ENCODE data around the gene ABHD12. TPM values are rescaled to one million over a fixed set of nuclear protein-coding genes. Genes with fewer than 3 reads are reported as not detected.

ABHD12 gene
- total and polyA plus RNA-seq, 2 donors (not counting 3 experiments of a cell fraction or from before 2014, with no cell fraction given): 19.2 to 36.0 TPM

DNA sequence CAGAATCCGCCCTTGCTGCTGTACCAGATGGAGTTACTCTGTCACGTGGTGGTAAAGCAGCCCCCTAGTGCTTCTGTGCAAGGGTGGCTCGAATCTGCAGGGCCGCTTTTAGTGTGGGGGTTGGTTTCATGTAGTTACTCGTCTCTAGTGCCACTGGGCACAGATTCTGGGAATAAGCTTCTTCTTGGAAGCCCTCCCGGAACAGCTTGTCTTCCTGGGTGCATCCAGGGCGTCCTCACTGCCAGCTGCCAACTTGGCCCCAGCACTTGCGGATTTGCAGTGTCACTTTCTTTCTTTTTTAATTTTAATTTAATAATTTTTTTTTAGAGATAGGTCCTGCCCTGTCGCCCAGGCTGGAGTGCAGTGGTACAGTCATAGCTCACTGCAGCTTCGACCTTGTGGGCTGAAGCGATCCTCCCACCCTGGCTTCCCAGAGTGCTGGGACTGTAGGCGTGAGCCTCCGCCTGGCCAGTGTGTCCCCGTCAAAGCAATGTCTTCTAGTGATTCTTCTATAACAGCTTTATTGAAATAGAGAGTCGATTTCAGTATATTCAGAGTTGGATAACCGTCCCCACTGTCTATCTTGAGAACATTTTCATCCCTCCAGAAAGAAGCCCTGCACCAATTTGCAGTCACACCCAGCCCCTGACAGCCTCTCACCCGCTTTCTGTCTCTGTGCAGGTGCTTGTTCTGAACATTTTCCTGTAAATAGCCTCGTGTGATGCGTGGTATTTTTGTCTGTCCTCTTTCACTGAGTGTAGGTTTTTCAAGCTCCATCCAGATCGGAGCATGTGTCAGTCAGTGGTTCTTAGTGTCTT, 116.9 kb downstream of the ABHD12 start:
- no peak overlapping the region for H3K4me2 ChIP-seq (ENCODE audit: insufficient read depth, low read length)
- H3K79me2 ChIP-seq (ENCODE audit: control insufficient read depth, insufficient read depth, low read length): no peaks in the 10 kb centered on the region
- no peaks in the 10 kb centered on the region for H3K9me3 ChIP-seq (replicated peaks; ENCODE audit: control insufficient read depth, insufficient read depth, low read length)
- H3K9ac ChIP-seq (replicated peaks; ENCODE audit: extremely low read depth, insufficient read depth, low read length): no peak overlapping the region
- BruUV-seq (replicated peaks): no TSS peak
- H3K4me3 ChIP-seq (replicated peaks in 1 of 3; ENCODE audit: insufficient read depth in 1 of 3, low read depth in 1 of 3, low read length in 3 of 3): no peak overlapping the region
- no peak for TF ChIP-seq FOS (IDR thresholded peaks at IDR 0.05; ENCODE audit: borderline replicate concordance, insufficient read depth, low read length)
- TF ChIP-seq POLR2A (IDR thresholded peaks at IDR 0.05; ENCODE audit: low read depth, low read length): no peak
- TF ChIP-seq GATA2 (IDR thresholded peaks at IDR 0.05; ENCODE audit: insufficient read depth, insufficient read length, low read depth, low read length): no peak
- TF ChIP-seq, protein P1, sequence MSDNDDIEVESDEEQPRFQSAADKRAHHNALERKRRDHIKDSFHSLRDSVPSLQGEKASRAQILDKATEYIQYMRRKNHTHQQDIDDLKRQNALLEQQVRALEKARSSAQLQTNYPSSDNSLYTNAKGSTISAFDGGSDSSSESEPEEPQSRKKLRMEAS (IDR thresholded peaks at IDR 0.05; ENCODE audit: insufficient read depth, insufficient read length): no peak
- no peak for TF ChIP-seq POLR2AphosphoS5 (IDR thresholded peaks at IDR 0.05; ENCODE audit: insufficient read depth, low read depth, low read length)
- no peak for TF ChIP-seq JUN (IDR thresholded peaks at IDR 0.05; ENCODE audit: borderline replicate concordance, insufficient read depth, insufficient read length, low read depth)
- TF ChIP-seq MYC (IDR thresholded peaks at IDR 0.05; ENCODE audit: low read depth, low read length): no peak
- no peak for TF ChIP-seq CTCF (IDR thresholded peaks at IDR 0.05; ENCODE audit: extremely low read depth in 1 of 2, insufficient read depth in 1 of 2, low read depth in 1 of 2, low read length in 2 of 2)
- TF ChIP-seq EZH2 (IDR thresholded peaks at IDR 0.05; ENCODE audit: borderline replicate concordance, low read depth, low read length, severe bottlenecking): no peak
- no peak overlapping the region for H3K27ac ChIP-seq (ENCODE audit: insufficient read depth, low read depth, low read length)
- no peaks in the 10 kb centered on the region for H3K27me3 ChIP-seq (ENCODE audit: control insufficient read depth in 2 of 2, insufficient read depth in 2 of 2, low read length in 2 of 2)
- H2AFZ ChIP-seq (ENCODE audit: low read depth, low read length): no peak overlapping the region
- POLR2A ChIA-PET: no interaction called here
- no peaks in the 10 kb centered on the region for H4K20me1 ChIP-seq (replicated peaks; ENCODE audit: control insufficient read depth, extremely low read depth, insufficient read depth, low read length)
- intact Hi-C loops (cut with micrococcal nuclease): no loop called here
- H3K4me1 ChIP-seq (ENCODE audit: control insufficient read depth, extremely low read depth, insufficient read depth, low read length): no peaks in the 10 kb centered on the region
- dilution Hi-C loops (cut with MboI; ENCODE audit: extremely low pct_ligation_motif_present, low sequenced_read_pairs): no loop called here
- CTCF ChIA-PET: interaction anchor here (1.3 kb wide), 1 partner anchor 125 kb away, joined by 6 read pairs; no protein-coding TSS in a partner anchor
- peaks cover 4 to 63% of the 10 kb centered on the region in 2 experiments for H3K36me3 ChIP-seq (ENCODE audit: control insufficient read depth in 2 of 2, extremely low read depth in 1 of 2, insufficient read depth in 2 of 2, low read length in 2 of 2)
- H3K9me1 ChIP-seq (replicated peaks; ENCODE audit: control insufficient read depth, extremely low read depth, insufficient read depth, low read length): no peaks in the 10 kb centered on the region
- FAIRE-seq (no peak), DNase-seq (ENCODE audit: low read depth, low spot score) (no peak)
